Neural progenitor cell (in vitro differentiated cells): ENCODE data around the gene CAMKMT.

Source experiments
- CTCF ChIP-seq: fragments of 200-600 bp; sonication (generic); IDR thresholded peaks from 2 replicates; pipeline ENCODE4 v1.5.1; 2017; ENCODE audit warnings: antibody characterized with exemption, mild to moderate bottlenecking
- EZH2 ChIP-seq: fragments of 200-600 bp; sonication (generic); IDR thresholded peaks from 2 replicates; pipeline ENCODE4 v1.6.1; 2017; ENCODE audit warnings: antibody characterized with exemption, mild to moderate bottlenecking, moderate library complexity
- EZH2phosphoT487 ChIP-seq: fragments of 200-600 bp; sonication (generic); IDR thresholded peaks from 2 replicates; pipeline ENCODE4 v1.6.1; 2017; ENCODE audit warnings: antibody characterized with exemption

GRCh38 chr2:44822174-44822573 lies 460.4 kb downstream of the CAMKMT start:
- no peak for TF ChIP-seq EZH2
- TF ChIP-seq CTCF = no peak
- TF ChIP-seq EZH2phosphoT487 = no peak
